GM12801 (cell line): ENCODE measurements around the gene SIX4.

Experiments
- TF ChIP-seq, protein P1 (sequence below): IDR thresholded peaks from one replicate; pipeline ENCODE4 v1.5.1; 2011; ENCODE audit warnings: control low read depth; ENCODE audit not compliant: insufficient read length; ENCODE audit errors: extremely low read depth

Gene SIX4

GRCh38 chr14:60757567-60758002, 33.4 kb upstream of the SIX4 start:
- TF ChIP-seq, protein P1, sequence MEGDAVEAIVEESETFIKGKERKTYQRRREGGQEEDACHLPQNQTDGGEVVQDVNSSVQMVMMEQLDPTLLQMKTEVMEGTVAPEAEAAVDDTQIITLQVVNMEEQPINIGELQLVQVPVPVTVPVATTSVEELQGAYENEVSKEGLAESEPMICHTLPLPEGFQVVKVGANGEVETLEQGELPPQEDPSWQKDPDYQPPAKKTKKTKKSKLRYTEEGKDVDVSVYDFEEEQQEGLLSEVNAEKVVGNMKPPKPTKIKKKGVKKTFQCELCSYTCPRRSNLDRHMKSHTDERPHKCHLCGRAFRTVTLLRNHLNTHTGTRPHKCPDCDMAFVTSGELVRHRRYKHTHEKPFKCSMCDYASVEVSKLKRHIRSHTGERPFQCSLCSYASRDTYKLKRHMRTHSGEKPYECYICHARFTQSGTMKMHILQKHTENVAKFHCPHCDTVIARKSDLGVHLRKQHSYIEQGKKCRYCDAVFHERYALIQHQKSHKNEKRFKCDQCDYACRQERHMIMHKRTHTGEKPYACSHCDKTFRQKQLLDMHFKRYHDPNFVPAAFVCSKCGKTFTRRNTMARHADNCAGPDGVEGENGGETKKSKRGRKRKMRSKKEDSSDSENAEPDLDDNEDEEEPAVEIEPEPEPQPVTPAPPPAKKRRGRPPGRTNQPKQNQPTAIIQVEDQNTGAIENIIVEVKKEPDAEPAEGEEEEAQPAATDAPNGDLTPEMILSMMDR, result no peak

DNA sequence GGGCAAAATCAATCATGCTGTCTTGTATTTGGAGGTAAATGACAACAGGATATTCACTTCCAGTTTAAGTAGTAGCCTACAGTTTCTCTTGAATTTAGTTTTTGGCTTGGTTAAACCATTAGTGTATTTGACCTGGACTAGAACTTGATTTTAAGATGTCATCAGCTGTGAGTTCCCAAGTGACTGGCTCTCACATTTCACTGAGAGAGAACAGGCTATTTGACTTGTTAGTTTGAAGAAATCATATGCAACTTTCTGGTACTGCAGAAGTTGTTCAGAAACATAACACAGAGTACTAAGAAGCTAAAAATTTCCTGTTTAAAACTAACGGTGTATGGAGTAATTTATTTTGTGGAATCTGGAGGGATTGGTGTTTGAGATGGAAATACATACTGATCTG, 32.7 kb upstream of the SIX4 start:
- TF ChIP-seq, protein P1, result no peak

- TF ChIP-seq, protein P1, result no peak
These were observed 29.3 kb upstream of the SIX4 start for GRCh38 chr14:60753264-60754119.

DNA sequence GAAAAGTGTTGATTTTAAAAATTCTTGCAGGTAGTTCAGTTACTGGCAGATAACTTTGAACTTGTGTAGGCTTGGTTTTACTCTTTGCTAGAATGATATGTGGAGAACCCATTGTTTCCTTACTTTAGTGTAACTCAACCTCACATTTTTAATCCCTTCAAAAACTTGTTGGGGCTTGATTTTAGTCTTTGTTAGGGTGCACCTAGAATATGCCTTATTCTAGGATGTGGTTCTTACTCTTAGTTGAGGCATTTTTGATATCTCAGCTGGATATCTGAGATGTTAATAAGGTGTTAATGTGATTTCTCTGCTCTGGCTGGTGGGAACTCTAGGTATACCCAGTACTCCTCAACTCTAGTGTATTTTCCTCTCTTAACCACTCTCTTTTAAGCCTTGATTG, 20.4 kb upstream of the SIX4 start:
- TF ChIP-seq, protein P1, result no peak

DNA sequence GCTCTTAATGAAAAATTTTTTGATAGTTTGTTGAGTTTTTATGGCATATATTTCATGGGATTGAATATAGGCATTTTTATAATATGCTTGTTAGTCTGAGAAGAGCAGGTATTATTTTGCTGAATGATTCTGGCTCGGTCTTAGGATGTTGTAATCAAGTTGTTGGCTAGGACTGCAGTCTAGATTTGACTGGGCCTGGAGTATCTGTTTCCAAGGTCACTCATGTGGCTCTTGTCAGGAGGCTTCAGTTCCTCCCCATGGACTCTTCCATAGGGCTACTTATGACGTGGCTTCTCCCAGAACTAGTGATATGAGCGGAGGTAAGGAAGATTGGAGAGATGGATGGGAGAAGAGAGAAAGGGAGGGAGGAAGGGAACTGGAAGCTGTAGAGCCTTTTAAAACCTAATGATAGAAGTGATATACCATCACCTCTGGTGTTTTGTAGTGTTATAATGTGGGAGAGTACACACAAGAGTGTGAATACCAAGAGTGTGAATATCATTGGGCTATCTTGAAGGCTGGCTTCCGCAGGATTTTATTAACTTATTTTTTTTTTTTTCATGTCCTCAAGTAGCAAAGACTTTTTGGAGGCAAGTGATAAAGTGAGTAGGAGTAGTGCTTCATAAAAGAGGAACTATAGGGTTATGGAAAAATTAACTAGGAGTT, 14.8 kb upstream of the SIX4 start:
- TF ChIP-seq, protein P1, result no peak

DNA sequence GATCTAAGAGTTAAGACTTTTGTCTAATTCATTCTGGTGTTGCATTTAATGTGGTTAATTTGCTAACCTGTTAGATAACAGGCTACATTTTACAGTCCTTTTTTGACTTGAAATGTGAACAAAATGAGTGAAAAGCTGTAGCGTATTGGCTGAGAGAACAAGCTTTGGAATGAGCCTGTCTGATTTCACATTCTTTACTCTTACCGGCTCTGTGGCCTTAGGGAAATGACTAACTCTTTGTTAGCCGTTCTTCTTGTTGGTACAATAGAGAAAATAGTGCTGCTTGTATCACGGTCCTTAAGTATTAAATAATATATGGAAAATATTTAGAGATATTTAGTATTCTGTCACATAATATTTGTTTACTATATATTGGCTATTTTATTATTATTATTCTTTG, 12.3 kb upstream of the SIX4 start:
- TF ChIP-seq, protein P1, result no peak

GRCh38 chr14:60735416-60735815, 11.3 kb upstream of the SIX4 start:
- TF ChIP-seq, protein P1, result no peak
